Upper lobe of right lung (tissue), 1 donor: ENCODE measurements around the gene BTLA. TPM values are rescaled to one million over a fixed set of nuclear protein-coding genes. Genes with fewer than 3 reads are reported as not detected.

Experiments
- ATAC-seq: fragments of 200-7000 bp; cut with Tn5 transposase; one replicate; pipeline ENCODE4 v1.9.1; 2020; ENCODE audit warnings: mild to moderate bottlenecking, moderate library complexity
- DNase-seq: peaks from one replicate; pipeline ENCODE4 v3.0.0-alpha.2; 2020
- H3K27ac ChIP-seq: fragments of 200-600 bp; one replicate; pipeline ENCODE4 v1.8.0; 2022
- H3K27me3 ChIP-seq: fragments of 200-600 bp; one replicate; pipeline ENCODE4 v1.8.0; 2022; ENCODE audit warnings: mild to moderate bottlenecking
- H3K36me3 ChIP-seq: fragments of 200-600 bp; one replicate; pipeline ENCODE4 v1.8.0; 2022
- H3K4me1 ChIP-seq: fragments of 200-600 bp; one replicate; pipeline ENCODE4 v1.8.0; 2022
- H3K4me3 ChIP-seq: fragments of 200-600 bp; one replicate; pipeline ENCODE4 v1.8.0; 2022; ENCODE audit warnings: mild to moderate bottlenecking
- H3K9me3 ChIP-seq: fragments of 200-600 bp; one replicate; pipeline ENCODE4 v1.8.0; 2022
- intact Hi-C: fragments of 100-400 bp; cut with DNase I; formaldehyde crosslinking; loops from one replicate; pipeline ENCODE4 v1.11.0; 2022
- total RNA-seq: library from RNA; stranded (reverse); fragmentation: NEBNext Ultra II Directional; extraction: Animal tissue kit (Norgen Biotek cat#: 25700); gene quantifications from one replicate; pipeline ENCODE4 v1.2.1, GENCODE V29; 2021
- TF ChIP-seq, protein P1 (sequence below): fragments of 200-600 bp; IDR thresholded peaks from one replicate; pipeline ENCODE4 v1.8.0; 2022; ENCODE audit warnings: antibody characterized with exemption
- donor health status: DM: no; HTN: yes; CAD: no; lungs with severe emphysema.

Gene BTLA
- total RNA-seq, 1 donor from 2014 or later = 0.78 TPM

GRCh38 chr3:112448939-112449338 lies 50.3 kb downstream of the BTLA start:
- Histone ChIP-seq H3K9me3 (no peaks in the 10 kb centered on the region), H3K4me1 (no peaks in the 10 kb centered on the region), H3K36me3 (no peaks in the 10 kb centered on the region), H3K27me3 (no peaks in the 10 kb centered on the region), H3K27ac (no peak overlapping the region), H3K4me3 (no peak overlapping the region)
- intact Hi-C loops = no loop called here
- ATAC-seq (no peak), DNase-seq (no peak)
- TF ChIP-seq, protein P1, sequence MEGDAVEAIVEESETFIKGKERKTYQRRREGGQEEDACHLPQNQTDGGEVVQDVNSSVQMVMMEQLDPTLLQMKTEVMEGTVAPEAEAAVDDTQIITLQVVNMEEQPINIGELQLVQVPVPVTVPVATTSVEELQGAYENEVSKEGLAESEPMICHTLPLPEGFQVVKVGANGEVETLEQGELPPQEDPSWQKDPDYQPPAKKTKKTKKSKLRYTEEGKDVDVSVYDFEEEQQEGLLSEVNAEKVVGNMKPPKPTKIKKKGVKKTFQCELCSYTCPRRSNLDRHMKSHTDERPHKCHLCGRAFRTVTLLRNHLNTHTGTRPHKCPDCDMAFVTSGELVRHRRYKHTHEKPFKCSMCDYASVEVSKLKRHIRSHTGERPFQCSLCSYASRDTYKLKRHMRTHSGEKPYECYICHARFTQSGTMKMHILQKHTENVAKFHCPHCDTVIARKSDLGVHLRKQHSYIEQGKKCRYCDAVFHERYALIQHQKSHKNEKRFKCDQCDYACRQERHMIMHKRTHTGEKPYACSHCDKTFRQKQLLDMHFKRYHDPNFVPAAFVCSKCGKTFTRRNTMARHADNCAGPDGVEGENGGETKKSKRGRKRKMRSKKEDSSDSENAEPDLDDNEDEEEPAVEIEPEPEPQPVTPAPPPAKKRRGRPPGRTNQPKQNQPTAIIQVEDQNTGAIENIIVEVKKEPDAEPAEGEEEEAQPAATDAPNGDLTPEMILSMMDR = no peak

GRCh38 chr3:112446343-112446742 lies 52.9 kb downstream of the BTLA start:
- DNase-seq (no peak), ATAC-seq (no peak)
- Histone ChIP-seq H3K4me3 (no peak overlapping the region), H3K4me1 (no peaks in the 10 kb centered on the region), H3K9me3 (no peaks in the 10 kb centered on the region), H3K27me3 (no peaks in the 10 kb centered on the region), H3K27ac (no peak overlapping the region), H3K36me3 (no peaks in the 10 kb centered on the region)
- intact Hi-C loops = no loop called here
- TF ChIP-seq, protein P1 = no peak

GRCh38 chr3:112445839-112446238 lies 53.4 kb downstream of the BTLA start:
- H3K4me3 ChIP-seq = no peak overlapping the region
- no peaks in the 10 kb centered on the region for H3K36me3 ChIP-seq
- no peaks in the 10 kb centered on the region for H3K27me3 ChIP-seq
- H3K27ac ChIP-seq = no peak overlapping the region
- H3K4me1 ChIP-seq = no peaks in the 10 kb centered on the region
- DNase-seq = no peak
- intact Hi-C loops = no loop called here
- H3K9me3 ChIP-seq = no peaks in the 10 kb centered on the region
- TF ChIP-seq, protein P1 = no peak
- ATAC-seq = no peak

- no peaks in the 10 kb centered on the region for H3K9me3 ChIP-seq
- no peak overlapping the region for H3K27ac ChIP-seq
- H3K36me3 ChIP-seq = no peaks in the 10 kb centered on the region
- TF ChIP-seq, protein P1 = peak; percentile 39
- ATAC-seq (peak; percentile 78), DNase-seq (no peak)
- H3K27me3 ChIP-seq = no peaks in the 10 kb centered on the region
- no peak overlapping the region for H3K4me3 ChIP-seq
- H3K4me1 ChIP-seq = no peaks in the 10 kb centered on the region
- intact Hi-C loops = no loop called here
Measured at GRCh38 chr3:112437146-112438022, 61.9 kb downstream of the BTLA start.

DNA sequence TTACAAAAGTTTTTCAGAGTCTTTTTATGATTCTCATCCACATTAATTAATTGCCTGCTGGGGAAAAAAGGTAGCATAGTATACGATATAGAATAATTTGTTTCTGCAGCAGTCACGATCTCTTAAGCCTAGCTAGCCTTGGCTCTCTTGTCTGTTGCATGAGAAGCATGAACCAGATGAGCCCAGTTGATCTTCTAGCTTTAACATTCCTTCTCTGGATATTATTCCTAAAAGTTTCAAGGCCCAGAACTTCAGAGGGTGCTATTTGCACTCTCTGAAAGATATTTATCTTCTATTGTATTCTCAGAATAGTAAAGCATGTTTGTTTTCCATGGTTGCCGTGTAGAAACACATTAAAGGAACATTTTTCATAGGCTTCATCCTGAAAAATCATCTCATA lies 69.3 kb downstream of the BTLA start:
- Histone ChIP-seq H3K36me3 (no peaks in the 10 kb centered on the region), H3K9me3 (no peaks in the 10 kb centered on the region), H3K4me1 (no peaks in the 10 kb centered on the region), H3K4me3 (no peak overlapping the region), H3K27me3 (no peaks in the 10 kb centered on the region), H3K27ac (no peak overlapping the region)
- ATAC-seq (no peak), DNase-seq (no peak)
- intact Hi-C loops = no loop called here
- TF ChIP-seq, protein P1 = no peak
